Upper lobe of right lung (tissue), 1 donor: ENCODE results near the gene FBXO27. TPM values are rescaled to one million over a fixed set of nuclear protein-coding genes. Genes with fewer than 3 reads are reported as not detected.

Source experiments
- ATAC-seq: fragments of 200-7000 bp; cut with Tn5 transposase; one replicate; pipeline ENCODE4 v1.9.1; 2020; ENCODE audit warnings: mild to moderate bottlenecking, moderate library complexity
- DNase-seq: peaks from one replicate; pipeline ENCODE4 v3.0.0-alpha.2; 2020
- H3K27ac ChIP-seq: fragments of 200-600 bp; one replicate; pipeline ENCODE4 v1.8.0; 2022
- H3K27me3 ChIP-seq: fragments of 200-600 bp; one replicate; pipeline ENCODE4 v1.8.0; 2022; ENCODE audit warnings: mild to moderate bottlenecking
- H3K36me3 ChIP-seq: fragments of 200-600 bp; one replicate; pipeline ENCODE4 v1.8.0; 2022
- H3K4me1 ChIP-seq: fragments of 200-600 bp; one replicate; pipeline ENCODE4 v1.8.0; 2022
- H3K4me3 ChIP-seq: fragments of 200-600 bp; one replicate; pipeline ENCODE4 v1.8.0; 2022; ENCODE audit warnings: mild to moderate bottlenecking
- H3K9me3 ChIP-seq: fragments of 200-600 bp; one replicate; pipeline ENCODE4 v1.8.0; 2022
- intact Hi-C: fragments of 100-400 bp; cut with DNase I; formaldehyde crosslinking; loops from one replicate; pipeline ENCODE4 v1.11.0; 2022
- total RNA-seq: library from RNA; stranded (reverse); fragmentation: NEBNext Ultra II Directional; extraction: Animal tissue kit (Norgen Biotek cat#: 25700); gene quantifications from one replicate; pipeline ENCODE4 v1.2.1, GENCODE V29; 2021
- TF ChIP-seq, protein P1 (sequence below): fragments of 200-600 bp; IDR thresholded peaks from one replicate; pipeline ENCODE4 v1.8.0; 2022; ENCODE audit warnings: antibody characterized with exemption
- donor health status: DM: no; HTN: yes; CAD: no; lungs with severe emphysema.

FBXO27 gene
- total RNA-seq, 1 donor from 2014 or later: 7.6 TPM

DNA sequence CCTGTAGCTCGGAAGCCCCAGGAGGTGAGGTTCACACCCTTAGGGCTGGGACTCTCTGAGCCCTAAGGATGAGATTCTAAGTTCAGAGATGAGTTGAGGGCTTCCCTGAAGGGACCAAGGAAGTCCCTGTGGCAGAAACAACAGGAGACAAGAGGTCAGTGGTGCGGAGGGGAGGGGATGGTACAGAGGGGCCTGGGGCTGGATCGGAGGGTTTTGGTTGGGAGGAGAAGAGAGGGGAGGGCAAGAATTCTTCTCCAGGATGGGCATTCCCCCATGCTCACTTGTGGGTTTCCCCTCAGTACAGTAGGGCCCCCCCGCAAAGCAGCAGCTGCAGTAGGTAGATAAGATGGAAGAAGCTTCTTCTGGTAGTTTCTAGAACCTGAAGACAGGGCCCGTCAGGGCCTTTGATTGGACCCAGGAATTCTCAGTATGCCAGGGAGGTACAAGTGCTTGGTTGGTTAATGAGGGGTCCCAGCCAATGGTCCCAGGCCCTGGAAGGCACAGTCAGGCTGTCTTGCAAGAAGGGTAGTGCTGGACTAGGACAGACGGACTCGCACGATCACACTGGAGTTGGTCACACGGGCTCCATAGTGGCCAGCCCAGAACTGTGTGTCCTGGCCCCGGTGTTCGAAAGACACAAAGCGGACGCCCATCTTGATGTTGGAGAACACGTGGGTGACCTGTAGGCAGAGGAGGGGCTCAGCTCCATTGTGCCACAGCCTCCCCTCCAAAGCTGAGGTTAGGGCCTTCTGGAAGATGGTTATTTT, 7.3 kb downstream of the FBXO27 start:
- TF ChIP-seq, protein P1, sequence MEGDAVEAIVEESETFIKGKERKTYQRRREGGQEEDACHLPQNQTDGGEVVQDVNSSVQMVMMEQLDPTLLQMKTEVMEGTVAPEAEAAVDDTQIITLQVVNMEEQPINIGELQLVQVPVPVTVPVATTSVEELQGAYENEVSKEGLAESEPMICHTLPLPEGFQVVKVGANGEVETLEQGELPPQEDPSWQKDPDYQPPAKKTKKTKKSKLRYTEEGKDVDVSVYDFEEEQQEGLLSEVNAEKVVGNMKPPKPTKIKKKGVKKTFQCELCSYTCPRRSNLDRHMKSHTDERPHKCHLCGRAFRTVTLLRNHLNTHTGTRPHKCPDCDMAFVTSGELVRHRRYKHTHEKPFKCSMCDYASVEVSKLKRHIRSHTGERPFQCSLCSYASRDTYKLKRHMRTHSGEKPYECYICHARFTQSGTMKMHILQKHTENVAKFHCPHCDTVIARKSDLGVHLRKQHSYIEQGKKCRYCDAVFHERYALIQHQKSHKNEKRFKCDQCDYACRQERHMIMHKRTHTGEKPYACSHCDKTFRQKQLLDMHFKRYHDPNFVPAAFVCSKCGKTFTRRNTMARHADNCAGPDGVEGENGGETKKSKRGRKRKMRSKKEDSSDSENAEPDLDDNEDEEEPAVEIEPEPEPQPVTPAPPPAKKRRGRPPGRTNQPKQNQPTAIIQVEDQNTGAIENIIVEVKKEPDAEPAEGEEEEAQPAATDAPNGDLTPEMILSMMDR: no peak
- Histone ChIP-seq H3K27me3 (no peaks in the 10 kb centered on the region), H3K27ac (no peak overlapping the region), H3K9me3 (no peaks in the 10 kb centered on the region), H3K36me3 (no peaks in the 10 kb centered on the region), H3K4me1 (no peaks in the 10 kb centered on the region), H3K4me3 (no peak overlapping the region)
- DNase-seq (no peak), ATAC-seq (no peak)
- intact Hi-C loops: no loop called here

DNA sequence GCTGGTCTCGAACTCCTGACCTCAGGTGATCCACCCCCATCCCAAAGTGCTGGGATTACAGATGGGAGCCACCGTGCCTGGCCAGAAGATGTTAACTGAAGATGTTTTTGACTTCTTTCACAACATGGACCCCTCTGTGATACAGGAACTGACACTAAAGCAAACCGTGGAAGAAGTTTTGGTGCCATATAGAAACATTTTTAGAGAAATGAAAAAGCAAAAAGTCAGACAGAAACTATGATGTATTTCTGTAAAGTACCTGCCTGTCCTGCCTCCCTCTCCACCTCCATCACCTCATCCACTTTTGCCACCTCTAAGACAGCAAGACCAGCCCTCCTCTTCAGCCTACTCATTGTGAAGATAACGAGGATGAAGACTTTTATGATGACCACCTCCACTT, 11.3 kb downstream of the FBXO27 start:
- intact Hi-C loops: no loop called here

GRCh38 chr19:39017646-39018045, 14.7 kb downstream of the FBXO27 start:
- no peak for DNase-seq
- TF ChIP-seq, protein P1: no peak
- Histone ChIP-seq H3K36me3 (no peaks in the 10 kb centered on the region), H3K27ac (no peak overlapping the region), H3K4me1 (no peaks in the 10 kb centered on the region), H3K4me3 (no peak overlapping the region), H3K9me3 (no peaks in the 10 kb centered on the region), H3K27me3 (no peaks in the 10 kb centered on the region)
- intact Hi-C loops: no loop called here
- ATAC-seq: no peak

More for the DNA sequence above, 11.3 kb downstream of the FBXO27 start:
- Histone ChIP-seq H3K9me3 (no peaks in the 10 kb centered on the region), H3K36me3 (no peaks in the 10 kb centered on the region), H3K27ac (no peak overlapping the region), H3K4me3 (no peak overlapping the region), H3K4me1 (no peaks in the 10 kb centered on the region), H3K27me3 (no peaks in the 10 kb centered on the region)
- DNase-seq (no peak), ATAC-seq (no peak)
- TF ChIP-seq, protein P1: no peak

GRCh38 chr19:39017026-39017425, 15.3 kb downstream of the FBXO27 start:
- Histone ChIP-seq H3K27me3 (no peaks in the 10 kb centered on the region), H3K4me1 (no peaks in the 10 kb centered on the region), H3K4me3 (no peak overlapping the region), H3K27ac (no peak overlapping the region), H3K36me3 (no peaks in the 10 kb centered on the region), H3K9me3 (no peaks in the 10 kb centered on the region)
- ATAC-seq: no peak
- DNase-seq: no peak
- intact Hi-C loops: no loop called here
- TF ChIP-seq, protein P1: no peak

DNA sequence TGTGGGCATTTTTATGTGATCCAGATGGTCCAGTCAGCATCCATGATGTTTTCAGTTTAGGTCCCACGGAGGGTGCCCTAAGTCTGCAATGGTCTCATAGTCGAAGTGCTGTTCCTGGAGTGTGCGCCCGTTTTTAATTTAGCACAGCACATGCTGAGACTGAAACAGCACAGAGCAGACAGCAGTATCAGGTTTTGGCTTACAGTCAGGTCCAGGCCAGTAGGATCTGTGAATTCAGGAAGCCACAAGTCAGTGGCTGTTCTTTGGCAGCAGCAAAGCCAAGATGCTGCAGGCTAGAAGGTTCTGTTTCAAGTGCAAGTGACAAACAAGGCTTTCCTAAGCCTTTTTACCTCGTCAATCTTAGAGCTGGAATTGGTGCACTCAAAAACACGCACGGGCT, 18.3 kb downstream of the FBXO27 start:
- Histone ChIP-seq H3K4me3 (no peak overlapping the region), H3K36me3 (no peaks in the 10 kb centered on the region), H3K27ac (no peak overlapping the region), H3K9me3 (no peaks in the 10 kb centered on the region), H3K27me3 (no peaks in the 10 kb centered on the region), H3K4me1 (no peaks in the 10 kb centered on the region)
- ATAC-seq (no peak), DNase-seq (no peak)
- TF ChIP-seq, protein P1: no peak
- intact Hi-C loops: no loop called here

- Histone ChIP-seq H3K4me3 (no peak overlapping the region), H3K36me3 (no peaks in the 10 kb centered on the region), H3K4me1 (no peaks in the 10 kb centered on the region), H3K27ac (no peak overlapping the region), H3K9me3 (no peaks in the 10 kb centered on the region), H3K27me3 (peaks cover 5% of the 10 kb centered on the region)
- no peak for ATAC-seq
- intact Hi-C loops: no loop called here
- DNase-seq: no peak
- TF ChIP-seq, protein P1: no peak
These were observed 23.3 kb downstream of the FBXO27 start for GRCh38 chr19:39009001-39009400.
